ENCODE results near the gene NOTCH2NLA.
"Not testable (repeated sequence)": the region's sequence is repeated elsewhere in the genome, so short reads cannot be mapped to it uniquely, and the experiment has no call there.

The NOTCH2NLA gene

GRCh38 chr1:146167273-146167672 lies 61.5 kb downstream of the NOTCH2NLA start:
- not testable (repeated sequence) for H3K27ac ChIP-seq

DNA sequence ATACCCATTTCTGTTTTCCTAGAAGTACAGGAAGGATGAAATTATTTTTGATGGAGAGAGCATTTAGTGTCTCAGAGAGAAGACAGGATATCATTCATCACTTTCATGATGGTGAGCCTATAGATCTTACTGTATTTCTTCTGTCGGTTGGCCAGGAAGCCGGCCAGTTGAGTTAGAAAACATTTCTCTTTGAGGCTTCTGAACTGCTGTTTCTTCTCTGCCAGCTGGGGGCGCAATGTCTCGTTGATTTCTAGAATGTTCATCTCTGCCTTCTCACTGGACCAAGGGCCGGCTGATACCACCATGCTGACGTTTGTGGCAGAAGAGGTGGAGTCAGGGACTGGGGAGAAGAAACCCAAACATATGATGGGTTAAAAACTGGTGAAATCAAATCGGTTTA lies 84.4 kb downstream of the NOTCH2NLA start, which contains the start of gene NBPF10:
Gene NBPF10 (minus strand): TSS at position 340 of the 400 bp plus-strand sequence. CDS start 35 bp downstream, at position 305.
- not testable (repeated sequence) for H3K27ac ChIP-seq

Measured in 22Rv1 (cell line).